HEK293 (cell line): Measurements from ENCODE around the gene CFAP107.

ENCODE experiments used
- CTCF ChIA-PET: fragments of 350-600 bp; formaldehyde crosslinking; extraction: SDS; loops from one replicate; lab custom pipeline; 2021; ENCODE audit warnings: antibody characterized with exemption; lab: Yijun Ruan, JAX
- POLR2A ChIA-PET: fragments of 300-600 bp; formaldehyde crosslinking; extraction: SDS; loops from one replicate; lab custom pipeline; 2020; ENCODE audit warnings: antibody characterized with exemption, inconsistent platforms; lab: Yijun Ruan, JAX
- H3K27ac ChIP-seq: fragments of 200-500 bp; sonication (Bioruptor generic); 2 replicates; pipeline ENCODE4 v1.5.1; 2014; ENCODE audit warnings: low read depth, low read length, control low read depth, inconsistent platforms; ENCODE audit errors: extremely low read depth
- H3K36me3 ChIP-seq, 2 experiments: fragments of 200-500 bp in 1 of 2; sonication (Bioruptor generic) in 1 of 2; 1 replicate in 1 of 2; 2 replicates in 1 of 2; pipeline ENCODE4 v1.5.1; 2014 to 2017; ENCODE audit warnings: inconsistent platforms in 2 of 2, low read length in 2 of 2; ENCODE audit not compliant: control insufficient read depth in 2 of 2, insufficient read depth in 1 of 2
- H3K4me1 ChIP-seq: fragments of 200-500 bp; sonication (Bioruptor generic); 2 replicates; pipeline ENCODE4 v1.5.1; 2014; ENCODE audit warnings: mild to moderate bottlenecking, low read length, inconsistent platforms; ENCODE audit not compliant: control insufficient read depth, insufficient read depth
- H3K4me3 ChIP-seq: 2 replicates; pipeline ENCODE4 v1.5.1; 2011; ENCODE audit warnings: low read depth, mild to moderate bottlenecking, control low read depth, low read length, moderate library complexity
- H3K9me3 ChIP-seq: fragments of 200-500 bp; sonication (Bioruptor generic); 2 replicates; pipeline ENCODE4 v1.5.1; 2014; ENCODE audit warnings: low read depth, low read length, inconsistent platforms; ENCODE audit not compliant: control insufficient read depth, insufficient read depth
- BCL11B ChIP-seq: fragments of 450-650 bp; formaldehyde crosslinking; IDR thresholded peaks from 2 replicates; pipeline ENCODE4 v1.5.1; 2016; ENCODE audit warnings: low read depth, missing biosample characterization, missing genetic modification characterization
- KLF16 ChIP-seq: fragments of 450-650 bp; formaldehyde crosslinking; IDR thresholded peaks from 2 replicates; pipeline ENCODE4 v1.5.1; 2017; ENCODE audit warnings: missing biosample characterization, missing genetic modification characterization
- KLF8 ChIP-seq: fragments of 450-650 bp; formaldehyde crosslinking; IDR thresholded peaks from 2 replicates; pipeline ENCODE4 v1.5.1; 2016; ENCODE audit warnings: missing biosample characterization, missing genetic modification characterization
- MEIS1 ChIP-seq: sonication (generic); formaldehyde crosslinking; IDR thresholded peaks from 2 replicates; pipeline ENCODE4 v1.8.1; 2022; ENCODE audit warnings: missing genetic modification reagents, mild to moderate bottlenecking, borderline replicate concordance
- OSR2 ChIP-seq: fragments of 450-650 bp; formaldehyde crosslinking; IDR thresholded peaks from 2 replicates; pipeline ENCODE4 v1.5.1; 2016; ENCODE audit warnings: missing biosample characterization, missing genetic modification characterization
- ZBTB6 ChIP-seq: fragments of 450-650 bp; formaldehyde crosslinking; IDR thresholded peaks from 2 replicates; pipeline ENCODE4 v1.5.1; 2017; ENCODE audit warnings: missing biosample characterization, missing genetic modification characterization
- ZNF140 ChIP-seq: fragments of 450-650 bp; formaldehyde crosslinking; IDR thresholded peaks from 2 replicates; pipeline ENCODE4 v1.5.1; 2016; ENCODE audit warnings: missing biosample characterization, missing genetic modification characterization
- ZNF175 ChIP-seq: fragments of 450-650 bp; formaldehyde crosslinking; IDR thresholded peaks from 2 replicates; pipeline ENCODE4 v1.5.1; 2016; ENCODE audit warnings: missing biosample characterization, missing genetic modification characterization
- ZNF2 ChIP-seq: fragments of 450-650 bp; formaldehyde crosslinking; IDR thresholded peaks from 2 replicates; pipeline ENCODE4 v1.5.1; 2016; ENCODE audit warnings: missing biosample characterization, missing genetic modification characterization
- ZNF274 ChIP-seq, 2 experiments: fragments of 200-500 bp in 1 of 2; fragments of 450-650 bp in 1 of 2; sonication (Bioruptor generic) in 1 of 2; formaldehyde crosslinking in 1 of 2; IDR thresholded peaks; 2 replicates each; pipeline versions ENCODE4 v1.5.1 to v1.6.1; 2014 to 2016; ENCODE audit warnings: borderline replicate concordance in 1 of 2, inconsistent platforms in 1 of 2, low read length in 1 of 2, missing biosample characterization in 1 of 2, missing genetic modification characterization in 1 of 2
- ZNF292 ChIP-seq: fragments of 450-650 bp; formaldehyde crosslinking; IDR thresholded peaks from 2 replicates; pipeline ENCODE4 v1.5.1; 2016; ENCODE audit warnings: low read depth, missing biosample characterization, missing genetic modification characterization, borderline replicate concordance
- ZNF302 ChIP-seq: fragments of 450-650 bp; formaldehyde crosslinking; IDR thresholded peaks from 2 replicates; pipeline ENCODE4 v1.5.1; 2016; ENCODE audit warnings: missing biosample characterization, missing genetic modification characterization, low read depth
- ZNF561 ChIP-seq: fragments of 450-650 bp; IDR thresholded peaks from 2 replicates; pipeline ENCODE4 v1.5.1; 2018; ENCODE audit warnings: missing biosample characterization, missing genetic modification characterization, borderline replicate concordance
- ZNF692 ChIP-seq: fragments of 450-650 bp; formaldehyde crosslinking; IDR thresholded peaks from 2 replicates; pipeline ENCODE4 v1.5.1; 2016; ENCODE audit warnings: missing biosample characterization, missing genetic modification characterization
- ZNF704 ChIP-seq: fragments of 450-650 bp; formaldehyde crosslinking; IDR thresholded peaks from 2 replicates; pipeline ENCODE4 v1.5.1; 2016; ENCODE audit warnings: missing biosample characterization, missing genetic modification characterization
- ZSCAN30 ChIP-seq: fragments of 450-650 bp; IDR thresholded peaks from 2 replicates; pipeline ENCODE4 v1.5.1; 2018; ENCODE audit warnings: missing biosample characterization, mild to moderate bottlenecking, missing genetic modification characterization, moderate library complexity
- ZSCAN5A ChIP-seq: fragments of 450-650 bp; formaldehyde crosslinking; IDR thresholded peaks from 2 replicates; pipeline ENCODE4 v1.5.1; 2016; ENCODE audit warnings: missing biosample characterization, missing genetic modification characterization

CFAP107 gene

GRCh38 chr1:12761781-12762180 is 15.8 kb downstream of the CFAP107 start:
- Histone ChIP-seq H3K4me3 (no peak overlapping the region), H3K4me1 (no peaks in the 10 kb centered on the region), H3K36me3 (no peaks in the 10 kb centered on the region), H3K27ac (no peak overlapping the region), H3K9me3 (no peaks in the 10 kb centered on the region)
- CTCF ChIA-PET: no interaction called here
- POLR2A ChIA-PET: no interaction called here
- TF ChIP-seq ZNF292 (tag by site-specific recombination) (no peak), ZBTB6 (no peak), MEIS1 (CRISPR knock-in tag) (no peak), ZNF692 (tag by site-specific recombination) (no peak), OSR2 (tag by site-specific recombination) (no peak), ZNF561 (tag by site-specific recombination) (no peak)

DNA sequence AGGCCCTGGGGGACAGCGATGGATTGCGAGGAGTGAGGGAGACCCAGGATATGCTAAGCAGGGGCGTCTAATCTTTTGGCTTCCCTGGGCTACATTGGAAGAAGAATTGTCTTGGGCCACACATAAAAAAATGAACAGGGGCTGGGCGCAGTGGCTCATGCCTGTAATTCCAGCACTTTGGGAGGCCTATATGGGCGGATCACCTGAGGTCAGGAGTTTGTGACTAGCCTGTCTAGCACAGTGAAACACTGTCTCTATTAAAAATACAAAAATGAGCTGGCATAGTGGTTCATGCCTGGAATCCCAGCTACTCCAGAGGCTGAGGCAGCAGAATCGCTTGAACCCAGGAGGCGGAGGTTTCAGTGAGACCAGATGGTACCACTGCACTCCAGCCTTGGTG is 16.8 kb downstream of the CFAP107 start:
- no peak overlapping the region for H3K27ac ChIP-seq
- POLR2A ChIA-PET: no interaction called here
- H3K9me3 ChIP-seq: no peaks in the 10 kb centered on the region
- no peaks in the 10 kb centered on the region for H3K4me1 ChIP-seq
- TF ChIP-seq ZNF704: no peak
- TF ChIP-seq ZNF2 (tag by site-specific recombination): no peak
- no peak for TF ChIP-seq BCL11B (tag by site-specific recombination)
- TF ChIP-seq MEIS1 (CRISPR knock-in tag): no peak
- no peak for TF ChIP-seq ZNF274 (IDR thresholded peaks at IDR 0.05; ENCODE audit: low read length)
- TF ChIP-seq ZNF274 (tag by site-specific recombination; IDR thresholded peaks at IDR 0.05; ENCODE audit: borderline replicate concordance): no peak
- H3K36me3 ChIP-seq: no peaks in the 10 kb centered on the region
- H3K4me3 ChIP-seq: no peak overlapping the region
- CTCF ChIA-PET: no interaction called here

- no peak for TF ChIP-seq ZNF140 (tag by site-specific recombination)
- no peak for TF ChIP-seq ZNF175
- no peak for TF ChIP-seq ZSCAN30 (tag by site-specific recombination)
- no peak for TF ChIP-seq KLF16 (tag by site-specific recombination)
- no peak for TF ChIP-seq ZNF302 (tag by site-specific recombination)
- TF ChIP-seq KLF8 (tag by site-specific recombination): no peak
- TF ChIP-seq ZSCAN5A (tag by site-specific recombination): no peak
- TF ChIP-seq, all 188 proteins: peak for 0
- Histone ChIP-seq H3K27ac (no peak overlapping the region), H3K4me3 (no peak overlapping the region), H3K9me3 (no peaks in the 10 kb centered on the region), H3K36me3 (no peaks in the 10 kb centered on the region), H3K4me1 (no peaks in the 10 kb centered on the region)
- POLR2A ChIA-PET: interaction anchor here (0.8 kb wide), 1 partner anchor 13 kb away, joined by 14 read pairs; no protein-coding TSS in a partner anchor
- CTCF ChIA-PET: no interaction called here
Measured at GRCh38 chr1:12763479-12763878, 17.5 kb downstream of the CFAP107 start.
